ENCODE measurements around the gene DUSP10. TPM values are rescaled to one million over a fixed set of nuclear protein-coding genes. Genes with fewer than 3 reads are reported as not detected.

Gene DUSP10
- total and polyA plus RNA-seq, 7 donors, result 2.5 to 19.9 (median 11.4) TPM

GRCh38 chr1:221670081-221670480 is 71.8 kb downstream of the DUSP10 start:
- no peaks in the 10 kb centered on the region for H3K9me3 ChIP-seq
- H3K27me3 ChIP-seq, result no peaks in the 10 kb centered on the region
- no peak overlapping the region for H3K27ac ChIP-seq
- H3K36me3 ChIP-seq, result no peaks in the 10 kb centered on the region
- no peak for DNase-seq
- intact Hi-C loops (cut with DNase I), result no loop called here
- no peak overlapping the region for H3K4me3 ChIP-seq
- TF ChIP-seq EP300 (IDR thresholded peaks at IDR 0.05), result no peak
- TF ChIP-seq POLR2A (IDR thresholded peaks at IDR 0.05), result no peak
- no peak for TF ChIP-seq CTCF (IDR thresholded peaks at IDR 0.05)
- no peak for TF ChIP-seq POLR2AphosphoS5 (IDR thresholded peaks at IDR 0.05)
- no peaks in the 10 kb centered on the region for H3K4me1 ChIP-seq
- 91 to 94% methylated on average over 2 of the region's 2 CpGs for WGBS, 2 donors

- DNase-seq, result no peak
- no peak for TF ChIP-seq CTCF (IDR thresholded peaks at IDR 0.05)
- TF ChIP-seq EP300 (IDR thresholded peaks at IDR 0.05), result no peak
- TF ChIP-seq POLR2AphosphoS5 (IDR thresholded peaks at IDR 0.05), result no peak
- no peak for TF ChIP-seq POLR2A (IDR thresholded peaks at IDR 0.05)
Observed at GRCh38 chr1:221669441-221669840, 72.4 kb downstream of the DUSP10 start.

GRCh38 chr1:221667504-221667903 is 74.4 kb downstream of the DUSP10 start:
- no peaks in the 10 kb centered on the region for H3K36me3 ChIP-seq
- TF ChIP-seq POLR2AphosphoS5 (IDR thresholded peaks at IDR 0.05) (peak in 1 of 4 donors; percentile 38), CTCF (IDR thresholded peaks at IDR 0.05) (no peak)
- H3K9me3 ChIP-seq, result no peaks in the 10 kb centered on the region
- H3K27ac ChIP-seq, result no peak overlapping the region
- H3K27me3 ChIP-seq, result no peaks in the 10 kb centered on the region
- DNase-seq, result no peak
- intact Hi-C loops (cut with DNase I), result no loop called here
- H3K4me3 ChIP-seq, result no peak overlapping the region
- no peaks in the 10 kb centered on the region for H3K4me1 ChIP-seq
- 88 to 92% methylated on average over 3 of the region's 3 CpGs for WGBS, 2 donors

More at GRCh38 chr1:221669441-221669840, 72.4 kb downstream of the DUSP10 start:
- Histone ChIP-seq H3K36me3 (no peaks in the 10 kb centered on the region), H3K9me3 (no peaks in the 10 kb centered on the region), H3K4me1 (no peaks in the 10 kb centered on the region), H3K27me3 (no peaks in the 10 kb centered on the region), H3K27ac (no peak overlapping the region), H3K4me3 (no peak overlapping the region)
- intact Hi-C loops (cut with DNase I), result no loop called here

- H3K27me3 ChIP-seq, result no peaks in the 10 kb centered on the region
- H3K4me3 ChIP-seq, result no peak overlapping the region
- no peak overlapping the region for H3K27ac ChIP-seq
- no peak for TF ChIP-seq CTCF (IDR thresholded peaks at IDR 0.05)
- intact Hi-C loops (cut with DNase I), result no loop called here
- H3K9me3 ChIP-seq, result no peaks in the 10 kb centered on the region
- H3K4me1 ChIP-seq, result no peaks in the 10 kb centered on the region
- WGBS, 2 donors, result 0 to 29% methylated on average over 1 of the region's 1 CpG
- no peaks in the 10 kb centered on the region for H3K36me3 ChIP-seq
- DNase-seq, result no peak
Observed at GRCh38 chr1:221664253-221664652, 77.6 kb downstream of the DUSP10 start.

- no peaks in the 10 kb centered on the region for H3K36me3 ChIP-seq
- no peak overlapping the region for H3K27ac ChIP-seq
- TF ChIP-seq POLR2A (IDR thresholded peaks at IDR 0.05), result no peak
- no peak for TF ChIP-seq EP300 (IDR thresholded peaks at IDR 0.05)
- TF ChIP-seq POLR2AphosphoS5 (IDR thresholded peaks at IDR 0.05), result no peak
- no peak for TF ChIP-seq CTCF (IDR thresholded peaks at IDR 0.05)
- no peak for DNase-seq
- H3K27me3 ChIP-seq, result no peaks in the 10 kb centered on the region
- H3K4me1 ChIP-seq, result no peaks in the 10 kb centered on the region
- no peak overlapping the region for H3K4me3 ChIP-seq
- no peaks in the 10 kb centered on the region for H3K9me3 ChIP-seq
- intact Hi-C loops (cut with DNase I), result no loop called here
Observed at GRCh38 chr1:221663321-221663720, 78.6 kb downstream of the DUSP10 start.
